ENCODE measurements around the gene ALKBH5. TPM values are rescaled to one million over a fixed set of nuclear protein-coding genes. Genes with fewer than 3 reads are reported as not detected.

Gene ALKBH5
- total RNA-seq, 5 donors from 2014 or later (not counting 1 experiment from before 2014, with no cell fraction given), result 99.0 to 122 (median 103) TPM

DNA sequence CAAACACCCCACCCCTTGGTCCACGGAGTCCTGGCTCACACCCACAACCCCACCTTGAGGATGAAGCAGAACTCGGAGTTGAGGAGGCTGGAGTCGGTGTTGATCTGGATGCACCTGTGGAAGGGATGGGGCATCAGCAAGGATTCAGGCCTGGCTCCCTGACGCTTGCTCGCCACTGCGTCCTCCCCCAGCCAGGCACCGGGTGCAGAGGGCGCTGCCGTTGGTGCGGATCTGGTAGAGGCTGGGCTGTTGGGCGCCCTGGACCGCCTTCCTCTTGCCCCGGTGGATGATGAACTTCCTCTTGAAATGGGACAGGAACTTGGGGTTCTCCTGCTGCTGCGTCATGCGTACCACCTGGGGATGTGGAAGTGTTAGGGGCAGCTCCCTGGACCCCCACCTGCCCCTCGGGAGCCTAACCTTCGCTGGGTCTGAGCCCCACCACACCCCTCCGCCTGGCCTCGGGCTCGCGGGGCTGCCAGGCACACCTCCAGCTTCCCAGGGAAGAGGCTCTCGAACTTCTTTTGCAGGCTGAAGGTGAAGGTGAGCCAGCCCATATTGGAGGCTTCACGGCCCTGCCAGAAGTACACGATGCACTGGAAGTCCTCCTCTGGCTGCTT lies 62.6 kb downstream of the ALKBH5 start:
- Histone ChIP-seq H3K27ac (ENCODE audit: low read length) (no peak overlapping the region), H3K4me1 (ENCODE audit: control insufficient read depth in 1 of 2, extremely low read depth in 1 of 2, insufficient read depth in 2 of 2, low read length in 2 of 2) (peaks cover 0 to 5% of the 10 kb centered on the region in 2 experiments), H3K27me3 (replicated peaks in 1 of 2; ENCODE audit: control insufficient read depth in 2 of 2, extremely low read depth in 1 of 2, insufficient read depth in 2 of 2, low read length in 1 of 2) (no peaks in the 10 kb centered on the region), H3K9me3 (no peaks in the 10 kb centered on the region), H3K36me3 (ENCODE audit: control insufficient read depth in 2 of 2, extremely low read depth in 1 of 2, insufficient read depth in 1 of 2, low read length in 1 of 2) (peaks cover 30 to 64% of the 10 kb centered on the region in 2 donors), H3K4me3 (ENCODE audit: control insufficient read depth in 1 of 2, extremely low read depth in 1 of 2, low read length in 1 of 2) (no peak overlapping the region)
- no peak for DNase-seq
- peaks cover 31% of the 10 kb centered on the region for H3K36me3 Mint-ChIP-seq
- CTCF ChIA-PET, result no interaction called here
- ATAC-seq (replicated peaks in 1 of 4), result no peak
- WGBS (ENCODE audit: insufficient coverage), result over 99% methylated on average over 17 of the region's 24 CpGs
- H3K27ac Mint-ChIP-seq, result no peak overlapping the region
- H3K9me3 Mint-ChIP-seq, result no peaks in the 10 kb centered on the region
- no peaks in the 10 kb centered on the region for H3K27me3 Mint-ChIP-seq
- H3K4me1 Mint-ChIP-seq, result peaks cover 0 to 9% (median 2%) of the 10 kb centered on the region in 3 donors
- no peak overlapping the region for H3K4me3 Mint-ChIP-seq
- POLR2A ChIA-PET, result no interaction called here

DNA sequence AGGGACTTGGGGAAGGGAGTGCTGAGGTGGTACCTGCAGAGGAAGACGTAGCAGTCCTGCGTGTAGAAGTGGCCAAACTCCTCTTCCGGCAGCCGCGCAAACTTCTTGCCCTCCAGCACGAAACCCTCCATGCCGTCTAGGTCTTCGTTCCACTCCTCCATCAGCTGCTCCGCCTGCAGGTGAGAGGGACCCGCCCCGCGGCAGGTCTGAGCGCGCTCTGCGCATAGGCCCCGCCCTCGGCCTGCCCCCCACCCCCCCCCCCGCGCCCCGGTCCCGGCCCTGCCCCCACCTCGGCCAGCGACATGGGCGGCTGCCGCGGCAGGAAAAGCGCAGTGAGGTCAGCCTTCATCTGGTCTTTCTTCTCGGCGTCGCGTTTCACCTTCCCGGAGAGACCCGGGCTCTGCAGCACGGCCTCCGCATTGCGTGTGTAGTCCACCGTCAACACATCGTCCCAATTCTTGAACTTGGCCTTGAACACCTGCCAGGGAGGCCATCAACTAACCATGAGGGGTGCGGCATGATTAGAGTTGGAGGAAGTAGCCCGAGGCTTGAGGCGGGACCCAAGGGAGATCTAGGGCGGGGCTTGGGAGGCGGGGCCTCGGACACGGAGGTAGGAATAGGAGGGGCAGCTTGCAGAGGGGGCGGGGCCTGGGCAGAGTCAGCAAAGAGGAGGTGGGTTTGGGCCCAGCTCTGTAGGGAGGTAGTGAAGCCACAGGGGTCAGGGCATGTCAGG lies 63.4 kb downstream of the ALKBH5 start:
- Mint-ChIP-seq H3K36me3 (peaks cover 34% of the 10 kb centered on the region), H3K4me1 (peaks cover 0 to 9% (median 2%) of the 10 kb centered on the region in 3 donors), H3K9me3 (no peaks in the 10 kb centered on the region), H3K4me3 (no peak overlapping the region), H3K27me3 (no peaks in the 10 kb centered on the region), H3K27ac (no peak overlapping the region)
- Histone ChIP-seq H3K27me3 (replicated peaks in 1 of 2; ENCODE audit: control insufficient read depth in 2 of 2, extremely low read depth in 1 of 2, insufficient read depth in 2 of 2, low read length in 1 of 2) (no peaks in the 10 kb centered on the region), H3K9me3 (no peaks in the 10 kb centered on the region), H3K4me3 (ENCODE audit: control insufficient read depth in 1 of 2, extremely low read depth in 1 of 2, low read length in 1 of 2) (no peak overlapping the region), H3K4me1 (ENCODE audit: control insufficient read depth in 1 of 2, extremely low read depth in 1 of 2, insufficient read depth in 2 of 2, low read length in 2 of 2) (peaks cover 0 to 5% of the 10 kb centered on the region in 2 experiments), H3K36me3 (ENCODE audit: control insufficient read depth in 2 of 2, extremely low read depth in 1 of 2, insufficient read depth in 1 of 2, low read length in 1 of 2) (peaks cover 30 to 72% of the 10 kb centered on the region in 2 donors), H3K27ac (ENCODE audit: low read length) (no peak overlapping the region)
- ATAC-seq (replicated peaks in 1 of 4), result peak in 1 of 4 experiments; percentile 36
- peak in 8 of 35 experiments; percentile 20 to 37 (median 29) for DNase-seq
- ChIA-PET POLR2A (no interaction called here), CTCF (no interaction called here)
- 94% methylated on average over 27 of the region's 46 CpGs for WGBS (ENCODE audit: insufficient coverage)

DNA sequence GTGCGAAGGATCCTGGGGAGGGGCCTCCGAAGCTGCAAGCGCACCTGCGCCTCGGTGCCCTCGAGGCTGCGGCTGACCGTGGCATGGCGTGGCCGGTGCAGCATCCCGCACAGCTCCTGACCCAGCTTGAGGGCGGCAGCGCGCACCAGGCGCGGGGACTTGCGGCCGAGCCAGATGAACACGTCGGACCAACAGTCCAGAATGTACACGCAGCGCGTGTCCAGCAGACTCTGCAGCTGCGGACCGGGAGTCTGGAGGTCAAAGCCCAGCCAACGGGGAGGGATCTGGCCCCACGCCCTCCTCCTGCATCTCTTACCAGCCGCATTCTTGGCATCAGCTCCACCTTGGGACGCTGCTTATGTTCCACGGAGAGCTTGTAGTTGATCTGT lies 64.0 kb downstream of the ALKBH5 start:
- Mint-ChIP-seq H3K36me3 (peaks cover 34% of the 10 kb centered on the region), H3K9me3 (no peaks in the 10 kb centered on the region), H3K4me1 (peaks cover 0 to 9% (median 2%) of the 10 kb centered on the region in 3 donors), H3K4me3 (no peak overlapping the region), H3K27ac (no peak overlapping the region), H3K27me3 (no peaks in the 10 kb centered on the region)
- no peak overlapping the region for H3K27ac ChIP-seq (ENCODE audit: low read length)
- no peaks in the 10 kb centered on the region for H3K27me3 ChIP-seq (replicated peaks in 1 of 2; ENCODE audit: control insufficient read depth in 2 of 2, extremely low read depth in 1 of 2, insufficient read depth in 2 of 2, low read length in 1 of 2)
- no peak for ATAC-seq (replicated peaks in 1 of 4)
- H3K36me3 ChIP-seq (ENCODE audit: control insufficient read depth in 2 of 2, extremely low read depth in 1 of 2, insufficient read depth in 1 of 2, low read length in 1 of 2), result peaks cover 32 to 74% of the 10 kb centered on the region in 2 donors
- peaks cover 0 to 5% of the 10 kb centered on the region in 2 experiments for H3K4me1 ChIP-seq (ENCODE audit: control insufficient read depth in 1 of 2, extremely low read depth in 1 of 2, insufficient read depth in 2 of 2, low read length in 2 of 2)
- WGBS (ENCODE audit: insufficient coverage), result 97% methylated on average over 26 of the region's 30 CpGs
- ChIA-PET CTCF (no interaction called here), POLR2A (no interaction called here)
- DNase-seq, result no peak
- no peaks in the 10 kb centered on the region for H3K9me3 ChIP-seq
- H3K4me3 ChIP-seq (ENCODE audit: control insufficient read depth in 1 of 2, extremely low read depth in 1 of 2, low read length in 1 of 2), result no peak overlapping the region

- H3K27me3 ChIP-seq (replicated peaks in 1 of 2; ENCODE audit: control insufficient read depth in 2 of 2, extremely low read depth in 1 of 2, insufficient read depth in 2 of 2, low read length in 1 of 2), result no peaks in the 10 kb centered on the region
- H3K4me1 ChIP-seq (ENCODE audit: control insufficient read depth in 1 of 2, extremely low read depth in 1 of 2, insufficient read depth in 2 of 2, low read length in 2 of 2), result peaks cover 0 to 5% of the 10 kb centered on the region in 2 experiments
- H3K9me3 ChIP-seq, result no peaks in the 10 kb centered on the region
- no peaks in the 10 kb centered on the region for H3K9me3 Mint-ChIP-seq
- no peak overlapping the region for H3K4me3 ChIP-seq (ENCODE audit: control insufficient read depth in 1 of 2, extremely low read depth in 1 of 2, low read length in 1 of 2)
- no peaks in the 10 kb centered on the region for H3K27me3 Mint-ChIP-seq
- peak; percentile 38 to 79 (median 59) for DNase-seq
- peaks cover 32 to 79% of the 10 kb centered on the region in 2 donors for H3K36me3 ChIP-seq (ENCODE audit: control insufficient read depth in 2 of 2, extremely low read depth in 1 of 2, insufficient read depth in 1 of 2, low read length in 1 of 2)
- 64% methylated on average over 8 of the region's 9 CpGs for WGBS (ENCODE audit: insufficient coverage)
- ATAC-seq (replicated peaks in 1 of 4), result peak; percentile 72 to 79 (median 74)
- no peak overlapping the region for H3K27ac ChIP-seq (ENCODE audit: low read length)
- no peak overlapping the region for H3K4me3 Mint-ChIP-seq
- peak overlapping the region in 1 of 2 donors; percentile 58 for H3K27ac Mint-ChIP-seq
- CTCF ChIA-PET, result no interaction called here
- POLR2A ChIA-PET, result no interaction called here
- peaks cover 35% of the 10 kb centered on the region for H3K36me3 Mint-ChIP-seq
- peaks cover 0 to 9% (median 2%) of the 10 kb centered on the region in 3 donors for H3K4me1 Mint-ChIP-seq
Measured at GRCh38 chr17:18248300-18248731, 64.7 kb downstream of the ALKBH5 start.

GRCh38 chr17:18248811-18249210 lies 65.2 kb downstream of the ALKBH5 start:
- H3K9me3 Mint-ChIP-seq, result no peaks in the 10 kb centered on the region
- no peaks in the 10 kb centered on the region for H3K9me3 ChIP-seq
- DNase-seq, result no peak
- POLR2A ChIA-PET, result no interaction called here
- no peak overlapping the region for H3K4me3 Mint-ChIP-seq
- H3K27me3 ChIP-seq (replicated peaks in 1 of 2; ENCODE audit: control insufficient read depth in 2 of 2, extremely low read depth in 1 of 2, insufficient read depth in 2 of 2, low read length in 1 of 2), result no peaks in the 10 kb centered on the region
- no peak overlapping the region for H3K27ac ChIP-seq (ENCODE audit: low read length)
- H3K36me3 ChIP-seq (ENCODE audit: control insufficient read depth in 2 of 2, extremely low read depth in 1 of 2, insufficient read depth in 1 of 2, low read length in 1 of 2), result peaks cover 27 to 84% of the 10 kb centered on the region in 2 donors
- WGBS (ENCODE audit: insufficient coverage), result no CpG with 5 or more reads among the region's 7 CpGs
- H3K36me3 Mint-ChIP-seq, result peaks cover 39% of the 10 kb centered on the region
- CTCF ChIA-PET, result interaction anchor here in 1 of 2 donors (0.9 kb wide), 1 partner anchor 377 kb away, joined by 3 read pairs; no protein-coding TSS in a partner anchor
- H3K4me1 ChIP-seq (ENCODE audit: control insufficient read depth in 1 of 2, extremely low read depth in 1 of 2, insufficient read depth in 2 of 2, low read length in 2 of 2), result peaks cover 0 to 5% of the 10 kb centered on the region in 2 experiments
- H3K4me1 Mint-ChIP-seq, result peaks cover 0 to 9% (median 2%) of the 10 kb centered on the region in 3 donors
- no peak overlapping the region for H3K4me3 ChIP-seq (ENCODE audit: control insufficient read depth in 1 of 2, extremely low read depth in 1 of 2, low read length in 1 of 2)
- no peak overlapping the region for H3K27ac Mint-ChIP-seq
- H3K27me3 Mint-ChIP-seq, result no peaks in the 10 kb centered on the region
- ATAC-seq (replicated peaks in 1 of 4), result no peak

DNA sequence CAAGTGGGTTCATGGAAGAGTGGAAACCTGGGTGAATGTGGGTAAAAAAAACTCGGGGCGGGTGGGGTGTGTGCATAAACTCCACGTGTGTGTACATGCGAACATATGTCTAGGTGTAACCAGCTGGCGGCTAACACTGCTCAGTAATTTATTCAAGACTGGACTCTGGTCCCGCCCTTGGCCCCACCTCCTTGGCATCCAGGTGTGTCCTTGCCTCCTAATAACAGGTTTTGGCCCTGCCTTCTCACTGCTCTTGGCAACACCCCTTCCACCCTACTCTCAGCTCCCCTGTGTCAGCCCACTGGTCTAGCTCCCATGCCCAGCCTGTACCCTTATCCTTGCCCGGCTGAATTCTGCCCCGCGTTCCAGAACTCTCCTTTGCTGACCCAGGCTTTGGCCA lies 66.6 kb downstream of the ALKBH5 start:
- Histone ChIP-seq H3K9me3 (no peaks in the 10 kb centered on the region), H3K36me3 (ENCODE audit: control insufficient read depth in 2 of 2, extremely low read depth in 1 of 2, insufficient read depth in 1 of 2, low read length in 1 of 2) (peaks cover 25 to 92% of the 10 kb centered on the region in 2 donors), H3K4me1 (ENCODE audit: control insufficient read depth in 1 of 2, extremely low read depth in 1 of 2, insufficient read depth in 2 of 2, low read length in 2 of 2) (peaks cover 0 to 5% of the 10 kb centered on the region in 2 experiments), H3K4me3 (ENCODE audit: control insufficient read depth in 1 of 2, extremely low read depth in 1 of 2, low read length in 1 of 2) (no peak overlapping the region), H3K27ac (ENCODE audit: low read length) (no peak overlapping the region), H3K27me3 (replicated peaks in 1 of 2; ENCODE audit: control insufficient read depth in 2 of 2, extremely low read depth in 1 of 2, insufficient read depth in 2 of 2, low read length in 1 of 2) (no peaks in the 10 kb centered on the region)
- Mint-ChIP-seq H3K36me3 (peaks cover 44% of the 10 kb centered on the region), H3K27ac (no peak overlapping the region), H3K9me3 (no peaks in the 10 kb centered on the region), H3K4me1 (peaks cover 0 to 9% (median 2%) of the 10 kb centered on the region in 3 donors), H3K4me3 (no peak overlapping the region), H3K27me3 (no peaks in the 10 kb centered on the region)
- ChIA-PET POLR2A (no interaction called here), CTCF (interaction anchor here in 1 of 2 donors (0.6 kb wide), 1 partner anchor 11 kb away, joined by 6 read pairs; no protein-coding TSS in a partner anchor)
- WGBS (ENCODE audit: insufficient coverage), result 82% methylated on average over 9 of the region's 9 CpGs
- ATAC-seq (replicated peaks in 1 of 4), result no peak
- DNase-seq, result no peak

All from T-cell (primary cell).